ENCODE data around the gene PDCD6IP. TPM values are rescaled to one million over a fixed set of nuclear protein-coding genes. Genes with fewer than 3 reads are reported as not detected.

The PDCD6IP gene
- total RNA-seq, 1 experiment from 2014 or later: 82.4 TPM

Other genes starting within 250 kb of the PDCD6IP start
- 28.8 and 40.4 TPM in 2 replicates for gene CLASP2, start 80.4 kb upstream of the PDCD6IP start, total RNA-seq (2014; rRNA removed; shearing (Covaris generic))

Measured in NCI-H460 (cell line).